CD4-positive, alpha-beta T cell (primary cell): ENCODE measurements around the gene PPP2R5D. TPM values are rescaled to one million over a fixed set of nuclear protein-coding genes. Genes with fewer than 3 reads are reported as not detected.

Experiments used
- ATAC-seq: fragments of 200-7000 bp; cut with Tn5 transposase; one replicate; pipeline ENCODE4 v1.10.0; 2022; ENCODE audit warnings: mild to moderate bottlenecking; ENCODE audit not compliant: poor library complexity
- CTCF ChIA-PET: fragments of 350-600 bp; sonication (Branson Sonifier 250); formaldehyde crosslinking; loops from one replicate; lab custom pipeline; 2021; ENCODE audit warnings: antibody characterized with exemption, inconsistent platforms; lab: Charles Lee
- POLR2A ChIA-PET: fragments of 350-600 bp; sonication (Branson Sonifier 250); formaldehyde crosslinking; loops from one replicate; lab custom pipeline; 2021; ENCODE audit warnings: antibody characterized with exemption, inconsistent platforms; lab: Charles Lee
- DNase-seq, 14 experiments: peaks; one replicate each; pipeline ENCODE4 v3.0.0-alpha.2; 2013 to 2020; ENCODE audit warnings: mixed read lengths in 2 of 14
- H3K27ac ChIP-seq, 2 donors: one replicate each; pipeline versions ENCODE4 v1.5.1 to v1.7.0; 2013; ENCODE audit warnings: low read length in 2 of 2, low read depth in 1 of 2, mild to moderate bottlenecking in 1 of 2
- H3K27me3 ChIP-seq, 2 experiments: 1 replicate in 1 of 2; 2 replicates in 1 of 2; pipeline versions ENCODE4 v1.6.1 to v1.7.0; 2013; ENCODE audit warnings: low read length in 2 of 2, control low read depth in 1 of 2, mild to moderate bottlenecking in 1 of 2, moderate library complexity in 1 of 2; ENCODE audit not compliant: insufficient read depth in 2 of 2, control insufficient read depth in 1 of 2
- H3K36me3 ChIP-seq: one replicate; pipeline ENCODE4 v1.6.1; 2013; ENCODE audit warnings: low read length, control low read depth; ENCODE audit not compliant: insufficient read depth
- H3K4me1 ChIP-seq: one replicate; pipeline ENCODE4 v1.6.1; 2013; ENCODE audit warnings: low read length, control low read depth; ENCODE audit not compliant: insufficient read depth
- H3K4me3 ChIP-seq: one replicate; pipeline ENCODE4 v1.5.1; 2013; ENCODE audit warnings: mild to moderate bottlenecking, low read length, moderate library complexity
- H3K9me3 ChIP-seq, 2 experiments: 1 replicate in 1 of 2; 2 replicates in 1 of 2; pipeline versions ENCODE4 v1.6.1 to v1.7.0; 2013; ENCODE audit warnings: low read length in 2 of 2, mild to moderate bottlenecking in 2 of 2, control low read depth in 1 of 2, moderate library complexity in 1 of 2; ENCODE audit not compliant: control insufficient read depth in 1 of 2, insufficient read depth in 1 of 2
- H3K27ac Mint-ChIP-seq: one replicate; pipeline ENCODE4 v1.8.0; 2020; ENCODE audit warnings: mixed read lengths
- H3K27me3 Mint-ChIP-seq: one replicate; pipeline ENCODE4 v1.8.0; 2021; ENCODE audit warnings: mixed read lengths
- H3K36me3 Mint-ChIP-seq: one replicate; pipeline ENCODE4 v1.8.0; 2021; ENCODE audit warnings: low read depth, mixed read lengths
- H3K4me1 Mint-ChIP-seq: one replicate; pipeline ENCODE4 v1.8.0; 2021; ENCODE audit warnings: low read depth, mixed read lengths
- H3K4me3 Mint-ChIP-seq: one replicate; pipeline ENCODE4 v1.8.0; 2020; ENCODE audit warnings: mild to moderate bottlenecking, mixed read lengths
- H3K9me3 Mint-ChIP-seq: one replicate; pipeline ENCODE4 v1.8.0; 2020; ENCODE audit warnings: mixed read lengths
- CTCF ChIP-seq: fragments of 200-600 bp; IDR thresholded peaks from one replicate; pipeline ENCODE4 v1.8.0; 2022; ENCODE audit warnings: antibody characterized with exemption, mild to moderate bottlenecking
- intact Hi-C, 2 experiments: fragments of 100-400 bp; cut with DNase I in 1 of 2; cut with micrococcal nuclease in 1 of 2; formaldehyde crosslinking; loops; one replicate each; pipeline versions ENCODE4 v1.15.1 to v1.9.0; 2023 to 2025; cut with DNase I, micrococcal nuclease
- total RNA-seq, 174 experiments: library from RNA in 2 of 174; stranded (reverse) in 2 of 174; gene quantifications; one replicate each; pipeline ENCODE4 v1.2.3 and lab custom pipeline; 2021 to 2026

The PPP2R5D gene
- total RNA-seq, 2 experiments from 2014 or later, result 15.3 to 17.5 TPM

- DNase-seq, result peak; percentile 94 to 99 (median 97)
Observed at GRCh38 chr6:43059168-43060033, 75.0 kb downstream of the PPP2R5D start, which contains the start of the genes KLC4 and MRPL2. Gene KLC4 (plus strand): TSS chr6:43059631. CDS start chr6:43061336, 1,705 bp downstream. Gene MRPL2 (minus strand): TSS chr6:43059434. CDS start chr6:43059381, 53 bp downstream.

GRCh38 chr6:43060034-43060754, 75.8 kb downstream of the PPP2R5D start:
- POLR2A ChIA-PET, result interaction anchor here (1.0 to 2.2 kb wide), 10 partner anchors 16 to 313 kb away, joined by 3 to 31 read pairs (median 12); partner anchors contain the start of genes CNPY3, KLHDC3, MEA1 and PEX6

More at GRCh38 chr6:43059168-43060033, 75.0 kb downstream of the PPP2R5D start, which contains the start of the genes KLC4 and MRPL2:
- Mint-ChIP-seq H3K9me3 (no peaks in the 10 kb centered on the region), H3K4me1 (peaks cover 50% of the 10 kb centered on the region), H3K36me3 (peaks cover 59% of the 10 kb centered on the region), H3K27ac (peak within 1 kb of the TSS; percentile 96), H3K4me3 (peak within 1 kb of the TSS; percentile 91), H3K27me3 (no peaks in the 10 kb centered on the region)
- Histone ChIP-seq H3K9me3 (no peaks in the 10 kb centered on the region), H3K4me3 (peak within 1 kb of the TSS; percentile 89), H3K36me3 (peaks cover 28% of the 10 kb centered on the region), H3K27ac (peak within 1 kb of the TSS; percentile 85 to 95), H3K27me3 (no peaks in the 10 kb centered on the region), H3K4me1 (peaks cover 29% of the 10 kb centered on the region)
- ChIA-PET POLR2A (interaction anchor here (0.5 to 2.2 kb wide), 22 partner anchors 8 to 1273 kb away, joined by 3 to 31 read pairs (median 4); partner anchors contain the start of genes CNPY3, KLHDC3, MEA1 and PEX6), CTCF (interaction anchor here (1.4 kb wide), 1 partner anchor 84 kb away, joined by 4 read pairs; no protein-coding TSS in a partner anchor)
- intact Hi-C loops, result loop anchor here (1.0 to 10.0 kb wide), 7 partner anchors 44 to 1165 kb away; partner anchors contain the start of genes KLHDC3 (in 1 of the 2), PPP2R5D (in 1 of the 2), SRF (in 1 of the 2) and USP49 (in 1 of the 2)
- TF ChIP-seq CTCF, result no peak
- ATAC-seq, result peak; percentile 97

More at GRCh38 chr6:43060034-43060754, 75.8 kb downstream of the PPP2R5D start:
- Mint-ChIP-seq H3K27me3 (no peaks in the 10 kb centered on the region), H3K27ac (peak overlapping the region; percentile 96), H3K4me3 (peak overlapping the region; percentile 91), H3K4me1 (peaks cover 49% of the 10 kb centered on the region), H3K36me3 (peaks cover 63% of the 10 kb centered on the region), H3K9me3 (no peaks in the 10 kb centered on the region)
- Histone ChIP-seq H3K36me3 (peaks cover 31% of the 10 kb centered on the region), H3K9me3 (no peaks in the 10 kb centered on the region), H3K27ac (peak overlapping the region; percentile 85 to 95), H3K4me3 (peak overlapping the region; percentile 89), H3K4me1 (peaks cover 26% of the 10 kb centered on the region), H3K27me3 (no peaks in the 10 kb centered on the region)
- TF ChIP-seq CTCF, result no peak
- CTCF ChIA-PET, result interaction anchor here (1.4 kb wide), 1 partner anchor 83 kb away, joined by 4 read pairs; no protein-coding TSS in a partner anchor
- intact Hi-C loops, result no loop called here
- ATAC-seq (no peak), DNase-seq (no peak)
